ENCODE data around the gene AOC2. TPM values are rescaled to one million over a fixed set of nuclear protein-coding genes. Genes with fewer than 3 reads are reported as not detected.

The AOC2 gene
- total and polyA plus RNA-seq, 2 of the 13 experiments (the other 11 are each of a cell fraction or from before 2014, with no cell fraction given) = 1.2 to 3.3 TPM

DNA sequence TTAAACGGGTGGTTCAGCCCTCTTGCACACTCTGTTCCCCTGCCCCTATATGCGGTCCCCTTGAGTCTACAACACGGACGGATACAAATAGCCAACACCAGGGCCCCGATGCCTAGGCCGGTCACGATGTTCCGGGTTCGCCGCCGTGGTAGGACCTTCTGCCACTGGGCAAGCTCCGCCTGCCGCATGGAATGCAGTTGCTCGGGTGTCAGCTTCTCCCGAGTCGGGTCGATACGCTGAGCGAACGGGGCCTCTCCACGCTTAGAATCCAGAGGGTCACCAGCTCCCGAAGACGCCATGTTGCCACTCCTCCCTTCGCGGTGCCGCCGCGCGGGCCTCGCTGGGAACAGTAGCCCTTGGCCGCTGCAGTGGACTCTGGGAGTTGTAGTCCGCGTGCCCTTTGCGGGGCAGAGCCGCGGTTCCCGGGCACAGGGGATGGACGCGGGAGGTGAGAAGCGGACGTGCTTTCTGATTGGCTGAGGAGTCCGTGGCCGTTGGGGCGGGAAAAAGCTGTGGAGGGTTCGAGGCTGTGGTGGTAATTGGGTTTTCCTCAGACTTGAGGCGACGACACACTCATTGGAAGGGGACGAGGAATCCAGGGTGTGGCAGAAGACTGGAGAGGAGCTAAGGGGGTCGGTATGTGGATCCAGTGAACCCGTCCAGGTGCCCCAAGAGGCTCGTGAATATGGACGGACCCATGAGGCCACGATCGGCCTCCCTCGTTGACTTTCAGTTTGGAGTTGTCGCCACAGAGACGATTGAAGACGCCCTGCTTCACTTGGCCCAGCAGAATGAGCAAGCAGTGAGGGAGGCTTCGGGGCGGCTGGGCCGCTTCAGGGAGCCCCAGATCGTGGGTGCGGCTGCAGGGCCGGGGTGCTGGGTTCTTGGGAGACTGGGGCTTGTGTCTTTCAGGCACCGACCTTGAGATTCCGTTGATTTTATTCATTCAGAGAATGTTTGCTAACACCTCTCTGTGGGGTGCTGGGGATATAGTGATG is 45.7 kb upstream of the AOC2 start, which contains the start of the genes CNTD1 and COA3 (continued):
- TF ChIP-seq, protein P1, sequence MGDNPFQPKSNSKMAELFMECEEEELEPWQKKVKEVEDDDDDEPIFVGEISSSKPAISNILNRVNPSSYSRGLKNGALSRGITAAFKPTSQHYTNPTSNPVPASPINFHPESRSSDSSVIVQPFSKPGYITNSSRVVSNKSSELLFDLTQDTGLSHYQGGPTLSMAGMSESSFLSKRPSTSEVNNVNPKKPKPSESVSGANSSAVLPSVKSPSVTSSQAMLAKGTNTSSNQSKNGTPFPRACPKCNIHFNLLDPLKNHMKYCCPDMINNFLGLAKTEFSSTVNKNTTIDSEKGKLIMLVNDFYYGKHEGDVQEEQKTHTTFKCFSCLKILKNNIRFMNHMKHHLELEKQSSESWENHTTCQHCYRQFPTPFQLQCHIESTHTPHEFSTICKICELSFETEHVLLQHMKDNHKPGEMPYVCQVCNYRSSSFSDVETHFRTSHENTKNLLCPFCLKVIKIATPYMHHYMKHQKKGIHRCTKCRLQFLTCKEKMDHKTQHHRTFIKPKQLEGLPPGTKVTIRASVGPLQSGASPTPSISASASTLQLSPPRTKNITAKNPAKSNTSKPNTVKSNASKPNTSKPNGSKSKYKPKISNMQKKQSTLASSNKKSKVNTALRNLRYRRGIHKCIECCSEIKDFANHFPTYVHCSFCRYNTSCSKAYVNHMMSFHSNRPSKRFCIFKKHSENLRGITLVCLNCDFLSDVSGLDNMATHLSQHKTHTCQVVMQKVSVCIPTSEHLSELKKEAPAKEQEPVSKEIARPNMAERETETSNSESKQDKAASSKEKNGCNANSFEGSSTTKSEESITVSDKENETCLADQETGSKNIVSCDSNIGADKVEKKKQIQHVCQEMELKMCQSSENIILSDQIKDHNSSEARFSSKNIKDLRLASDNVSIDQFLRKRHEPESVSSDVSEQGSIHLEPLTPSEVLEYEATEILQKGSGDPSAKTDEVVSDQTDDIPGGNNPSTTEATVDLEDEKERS (CRISPR knock-in tag; IDR thresholded peaks at IDR 0.05) = peak; percentile 98
- TF ChIP-seq ZNF34 (CRISPR knock-in tag; IDR thresholded peaks at IDR 0.05; ENCODE audit: borderline replicate concordance) = peak; percentile 47
- peak; percentile 82 for TF ChIP-seq CBX1 (IDR thresholded peaks at IDR 0.05; ENCODE audit: low read depth)
- no peak for TF ChIP-seq ADNP (CRISPR knock-in tag; IDR thresholded peaks at IDR 0.05)
- TF ChIP-seq, protein P2, sequence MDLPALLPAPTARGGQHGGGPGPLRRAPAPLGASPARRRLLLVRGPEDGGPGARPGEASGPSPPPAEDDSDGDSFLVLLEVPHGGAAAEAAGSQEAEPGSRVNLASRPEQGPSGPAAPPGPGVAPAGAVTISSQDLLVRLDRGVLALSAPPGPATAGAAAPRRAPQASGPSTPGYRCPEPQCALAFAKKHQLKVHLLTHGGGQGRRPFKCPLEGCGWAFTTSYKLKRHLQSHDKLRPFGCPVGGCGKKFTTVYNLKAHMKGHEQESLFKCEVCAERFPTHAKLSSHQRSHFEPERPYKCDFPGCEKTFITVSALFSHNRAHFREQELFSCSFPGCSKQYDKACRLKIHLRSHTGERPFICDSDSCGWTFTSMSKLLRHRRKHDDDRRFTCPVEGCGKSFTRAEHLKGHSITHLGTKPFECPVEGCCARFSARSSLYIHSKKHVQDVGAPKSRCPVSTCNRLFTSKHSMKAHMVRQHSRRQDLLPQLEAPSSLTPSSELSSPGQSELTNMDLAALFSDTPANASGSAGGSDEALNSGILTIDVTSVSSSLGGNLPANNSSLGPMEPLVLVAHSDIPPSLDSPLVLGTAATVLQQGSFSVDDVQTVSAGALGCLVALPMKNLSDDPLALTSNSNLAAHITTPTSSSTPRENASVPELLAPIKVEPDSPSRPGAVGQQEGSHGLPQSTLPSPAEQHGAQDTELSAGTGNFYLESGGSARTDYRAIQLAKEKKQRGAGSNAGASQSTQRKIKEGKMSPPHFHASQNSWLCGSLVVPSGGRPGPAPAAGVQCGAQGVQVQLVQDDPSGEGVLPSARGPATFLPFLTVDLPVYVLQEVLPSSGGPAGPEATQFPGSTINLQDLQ (CRISPR knock-in tag; IDR thresholded peaks at IDR 0.05) = peak; percentile 98
- TF ChIP-seq HDAC1 (CRISPR knock-in tag; IDR thresholded peaks at IDR 0.05) = peak; percentile 93
- TF ChIP-seq HIVEP1 (CRISPR knock-in tag; IDR thresholded peaks at IDR 0.05) = peak; percentile 78
- no peak for TF ChIP-seq SOX13 (IDR thresholded peaks at IDR 0.05)
- TF ChIP-seq SOX13 (CRISPR knock-in tag; conservative IDR thresholded peaks at IDR 0.05 in 1 of 2, IDR thresholded peaks at IDR 0.05 in 1 of 2) = peak in 1 of 2 experiments; percentile 56; a peak in 1 of 4 replicates
- no peak for TF ChIP-seq ZNF33A (CRISPR knock-in tag; IDR thresholded peaks at IDR 0.05; ENCODE audit: borderline replicate concordance)
- TF ChIP-seq SIN3A (IDR thresholded peaks at IDR 0.05; ENCODE audit: borderline replicate concordance, low read depth, low read length) = peak; percentile 88; the same call in 1 of the 2 replicates
- TF ChIP-seq, protein P3, sequence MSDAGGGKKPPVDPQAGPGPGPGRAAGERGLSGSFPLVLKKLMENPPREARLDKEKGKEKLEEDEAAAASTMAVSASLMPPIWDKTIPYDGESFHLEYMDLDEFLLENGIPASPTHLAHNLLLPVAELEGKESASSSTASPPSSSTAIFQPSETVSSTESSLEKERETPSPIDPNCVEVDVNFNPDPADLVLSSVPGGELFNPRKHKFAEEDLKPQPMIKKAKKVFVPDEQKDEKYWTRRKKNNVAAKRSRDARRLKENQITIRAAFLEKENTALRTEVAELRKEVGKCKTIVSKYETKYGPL (CRISPR knock-in tag; IDR thresholded peaks at IDR 0.05) = peak; percentile 64; the same call in 1 of the 2 replicates
- no peak for TF ChIP-seq PBX2 (CRISPR knock-in tag; IDR thresholded peaks at IDR 0.05)
- TF ChIP-seq, protein P4, sequence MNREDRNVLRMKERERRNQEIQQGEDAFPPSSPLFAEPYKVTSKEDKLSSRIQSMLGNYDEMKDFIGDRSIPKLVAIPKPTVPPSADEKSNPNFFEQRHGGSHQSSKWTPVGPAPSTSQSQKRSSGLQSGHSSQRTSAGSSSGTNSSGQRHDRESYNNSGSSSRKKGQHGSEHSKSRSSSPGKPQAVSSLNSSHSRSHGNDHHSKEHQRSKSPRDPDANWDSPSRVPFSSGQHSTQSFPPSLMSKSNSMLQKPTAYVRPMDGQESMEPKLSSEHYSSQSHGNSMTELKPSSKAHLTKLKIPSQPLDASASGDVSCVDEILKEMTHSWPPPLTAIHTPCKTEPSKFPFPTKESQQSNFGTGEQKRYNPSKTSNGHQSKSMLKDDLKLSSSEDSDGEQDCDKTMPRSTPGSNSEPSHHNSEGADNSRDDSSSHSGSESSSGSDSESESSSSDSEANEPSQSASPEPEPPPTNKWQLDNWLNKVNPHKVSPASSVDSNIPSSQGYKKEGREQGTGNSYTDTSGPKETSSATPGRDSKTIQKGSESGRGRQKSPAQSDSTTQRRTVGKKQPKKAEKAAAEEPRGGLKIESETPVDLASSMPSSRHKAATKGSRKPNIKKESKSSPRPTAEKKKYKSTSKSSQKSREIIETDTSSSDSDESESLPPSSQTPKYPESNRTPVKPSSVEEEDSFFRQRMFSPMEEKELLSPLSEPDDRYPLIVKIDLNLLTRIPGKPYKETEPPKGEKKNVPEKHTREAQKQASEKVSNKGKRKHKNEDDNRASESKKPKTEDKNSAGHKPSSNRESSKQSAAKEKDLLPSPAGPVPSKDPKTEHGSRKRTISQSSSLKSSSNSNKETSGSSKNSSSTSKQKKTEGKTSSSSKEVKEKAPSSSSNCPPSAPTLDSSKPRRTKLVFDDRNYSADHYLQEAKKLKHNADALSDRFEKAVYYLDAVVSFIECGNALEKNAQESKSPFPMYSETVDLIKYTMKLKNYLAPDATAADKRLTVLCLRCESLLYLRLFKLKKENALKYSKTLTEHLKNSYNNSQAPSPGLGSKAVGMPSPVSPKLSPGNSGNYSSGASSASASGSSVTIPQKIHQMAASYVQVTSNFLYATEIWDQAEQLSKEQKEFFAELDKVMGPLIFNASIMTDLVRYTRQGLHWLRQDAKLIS (CRISPR knock-in tag; IDR thresholded peaks at IDR 0.05) = no peak; the same call in 1 of the 2 replicates

All from HepG2 (cell line).